Nephron (organoid): ENCODE results near the gene CCNY.

ENCODE experiments used
- H3K27ac Mint-ChIP-seq, 3 experiments: 2 replicates each; pipeline ENCODE4 v1.8.0; 2020; ENCODE audit warnings: mixed read lengths in 3 of 3, mild to moderate bottlenecking in 2 of 3, moderate library complexity in 1 of 3
- H3K27me3 Mint-ChIP-seq: 2 replicates; pipeline ENCODE4 v1.8.0; 2021; ENCODE audit warnings: low read depth, mild to moderate bottlenecking, moderate library complexity, mixed read lengths
- H3K36me3 Mint-ChIP-seq: 2 replicates; pipeline ENCODE4 v1.8.0; 2020; ENCODE audit warnings: low read depth, mixed read lengths
- H3K4me1 Mint-ChIP-seq: 2 replicates; pipeline ENCODE4 v1.8.0; 2020; ENCODE audit warnings: mixed read lengths
- H3K4me3 Mint-ChIP-seq, 3 experiments: 2 replicates each; pipeline ENCODE4 v1.8.0; 2020; ENCODE audit warnings: mild to moderate bottlenecking in 3 of 3, mixed read lengths in 3 of 3, moderate library complexity in 2 of 3
- H3K9me3 Mint-ChIP-seq: 2 replicates; pipeline ENCODE4 v1.8.0; 2020; ENCODE audit warnings: mixed read lengths
- CTCF ChIP-seq, 3 experiments: fragments of 200-600 bp; sonication (generic); IDR thresholded peaks; one replicate each; pipeline ENCODE4 v1.5.0; 2021; ENCODE audit warnings: antibody characterized with exemption in 3 of 3; ENCODE audit not compliant: unreplicated experiment in 3 of 3

The CCNY gene

GRCh38 chr10:35426657-35427056 is 90.3 kb downstream of the CCNY start:
- Mint-ChIP-seq H3K27ac (peak overlapping the region in 2 of 3 experiments; percentile 28 to 47), H3K9me3 (no peaks in the 10 kb centered on the region), H3K36me3 (peaks cover 4% of the 10 kb centered on the region), H3K27me3 (no peaks in the 10 kb centered on the region), H3K4me1 (peaks cover 31% of the 10 kb centered on the region), H3K4me3 (no peak overlapping the region)
- no peak for TF ChIP-seq CTCF (IDR thresholded peaks at IDR 0.05; ENCODE audit: unreplicated experiment in 3 of 3)

- Mint-ChIP-seq H3K27me3 (no peaks in the 10 kb centered on the region), H3K9me3 (no peaks in the 10 kb centered on the region), H3K36me3 (peaks cover 4% of the 10 kb centered on the region), H3K4me1 (peaks cover 28% of the 10 kb centered on the region), H3K4me3 (no peak overlapping the region), H3K27ac (peak overlapping the region in 1 of 3 experiments; percentile 47)
- no peak for TF ChIP-seq CTCF (IDR thresholded peaks at IDR 0.05; ENCODE audit: unreplicated experiment in 3 of 3)
Observed at GRCh38 chr10:35427543-35427942, 91.2 kb downstream of the CCNY start.

- no peaks in the 10 kb centered on the region for H3K9me3 Mint-ChIP-seq
- no peaks in the 10 kb centered on the region for H3K27me3 Mint-ChIP-seq
- H3K4me1 Mint-ChIP-seq = peaks cover 28% of the 10 kb centered on the region
Observed at GRCh38 chr10:35428521-35428920, 92.2 kb downstream of the CCNY start.

GRCh38 chr10:35432781-35433338 is 96.6 kb downstream of the CCNY start:
- H3K27me3 Mint-ChIP-seq = no peaks in the 10 kb centered on the region

More at GRCh38 chr10:35428521-35428920, 92.2 kb downstream of the CCNY start:
- TF ChIP-seq CTCF (IDR thresholded peaks at IDR 0.05; ENCODE audit: unreplicated experiment in 3 of 3) = no peak
- Mint-ChIP-seq H3K4me3 (no peak overlapping the region), H3K27ac (no peak overlapping the region), H3K36me3 (peaks cover 4% of the 10 kb centered on the region)

GRCh38 chr10:35433851-35434426 is 97.6 kb downstream of the CCNY start:
- TF ChIP-seq CTCF (IDR thresholded peaks at IDR 0.05; ENCODE audit: unreplicated experiment in 3 of 3) = no peak
- Mint-ChIP-seq H3K4me1 (peaks cover 18% of the 10 kb centered on the region), H3K36me3 (peaks cover 23% of the 10 kb centered on the region), H3K27me3 (no peaks in the 10 kb centered on the region), H3K4me3 (no peak overlapping the region), H3K9me3 (peaks cover 5% of the 10 kb centered on the region), H3K27ac (peak overlapping the region; percentile 8 to 47 (median 29))

More at GRCh38 chr10:35432781-35433338, 96.6 kb downstream of the CCNY start:
- TF ChIP-seq CTCF (IDR thresholded peaks at IDR 0.05; ENCODE audit: unreplicated experiment in 3 of 3) = no peak
- Mint-ChIP-seq H3K36me3 (peaks cover 17% of the 10 kb centered on the region), H3K4me3 (no peak overlapping the region), H3K9me3 (no peaks in the 10 kb centered on the region), H3K4me1 (peaks cover 18% of the 10 kb centered on the region), H3K27ac (no peak overlapping the region)

GRCh38 chr10:35434533-35434932 is 98.2 kb downstream of the CCNY start:
- peaks cover 11% of the 10 kb centered on the region for H3K9me3 Mint-ChIP-seq
- no peaks in the 10 kb centered on the region for H3K27me3 Mint-ChIP-seq
- H3K4me1 Mint-ChIP-seq = peaks cover 18% of the 10 kb centered on the region

More at GRCh38 chr10:35434533-35434932, 98.2 kb downstream of the CCNY start:
- Mint-ChIP-seq H3K36me3 (peaks cover 29% of the 10 kb centered on the region), H3K27ac (peak overlapping the region in 1 of 3 experiments; percentile 8), H3K4me3 (no peak overlapping the region)
- no peak for TF ChIP-seq CTCF (IDR thresholded peaks at IDR 0.05; ENCODE audit: unreplicated experiment in 3 of 3)
